Neural cell (in vitro differentiated cells): ENCODE results near the gene ZCCHC10.

ENCODE experiments used
- CTCF ChIP-seq: fragments of 450-650 bp; IDR thresholded peaks from 2 replicates; pipeline ENCODE4 v1.5.1; 2014; ENCODE audit warnings: antibody characterized with exemption, mild to moderate bottlenecking, moderate library complexity; ENCODE audit not compliant: poor library complexity, severe bottlenecking
- MXI1 ChIP-seq: fragments of 450-650 bp; conservative IDR thresholded peaks from 2 replicates; pipeline ENCODE4 v1.6.1; 2014; ENCODE audit warnings: antibody characterized with exemption, mild to moderate bottlenecking; ENCODE audit not compliant: poor library complexity, severe bottlenecking
- POLR2AphosphoS5 ChIP-seq: IDR thresholded peaks from 2 replicates; pipeline ENCODE4 v1.6.1; 2012
- TAF1 ChIP-seq: IDR thresholded peaks from 2 replicates; pipeline ENCODE4 v1.6.1; 2012; ENCODE audit warnings: low read depth

GRCh38 chr5:132962429-132963021 lies 63.8 kb downstream of the ZCCHC10 start:
- TF ChIP-seq CTCF (peak; percentile 10), TAF1 (no peak), POLR2AphosphoS5 (peak; percentile 81), MXI1 (peak; percentile 49)
